Islet precursor cell (in vitro differentiated cells): ENCODE results near the gene IFITM1.
A peak's percentile ranks its signal among the peaks of the same experiment; 100 is the strongest.
"Not testable (repeated sequence)": the region's sequence is repeated elsewhere in the genome, so short reads cannot be mapped to it uniquely, and the experiment has no call there.

Experiments used
- DNase-seq: peaks from one replicate; pipeline ENCODE4 v3.0.0-alpha.2; 2018

Gene IFITM1

DNA sequence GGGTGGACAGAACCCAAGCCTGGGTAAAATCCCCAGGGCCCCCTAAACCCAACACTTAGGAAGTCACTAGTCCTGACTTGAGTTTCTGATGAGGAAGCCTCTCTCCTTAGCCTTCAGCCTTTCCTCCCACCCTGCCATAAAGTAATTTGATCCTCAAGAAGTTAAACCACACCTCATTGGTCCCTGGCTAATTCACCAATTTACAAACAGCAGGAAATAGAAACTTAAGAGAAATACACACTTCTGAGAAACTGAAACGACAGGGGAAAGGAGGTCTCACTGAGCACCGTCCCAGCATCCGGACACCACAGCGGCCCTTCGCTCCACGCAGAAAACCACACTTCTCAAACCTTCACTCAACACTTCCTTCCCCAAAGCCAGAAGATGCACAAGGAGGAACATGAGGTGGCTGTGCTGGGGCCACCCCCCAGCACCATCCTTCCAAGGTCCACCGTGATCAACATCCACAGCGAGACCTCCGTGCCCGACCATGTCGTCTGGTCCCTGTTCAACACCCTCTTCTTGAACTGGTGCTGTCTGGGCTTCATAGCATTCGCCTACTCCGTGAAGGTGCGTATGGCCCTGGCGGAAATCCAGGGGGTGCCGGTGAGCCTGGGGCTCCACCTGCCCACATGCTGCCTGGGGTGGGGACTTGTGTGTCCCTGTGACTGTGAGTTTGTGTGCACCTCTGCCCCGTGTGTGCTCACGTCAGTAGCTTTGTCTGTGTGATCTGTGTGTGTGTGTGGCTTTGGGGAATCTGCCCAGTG lies at the start of gene IFITM1:
Gene IFITM1, plus strand, starts transcription at position 254 of the 767 bp plus-strand sequence. Its CDS starts 131 bp downstream, at position 385.
- no peak for DNase-seq

DNA sequence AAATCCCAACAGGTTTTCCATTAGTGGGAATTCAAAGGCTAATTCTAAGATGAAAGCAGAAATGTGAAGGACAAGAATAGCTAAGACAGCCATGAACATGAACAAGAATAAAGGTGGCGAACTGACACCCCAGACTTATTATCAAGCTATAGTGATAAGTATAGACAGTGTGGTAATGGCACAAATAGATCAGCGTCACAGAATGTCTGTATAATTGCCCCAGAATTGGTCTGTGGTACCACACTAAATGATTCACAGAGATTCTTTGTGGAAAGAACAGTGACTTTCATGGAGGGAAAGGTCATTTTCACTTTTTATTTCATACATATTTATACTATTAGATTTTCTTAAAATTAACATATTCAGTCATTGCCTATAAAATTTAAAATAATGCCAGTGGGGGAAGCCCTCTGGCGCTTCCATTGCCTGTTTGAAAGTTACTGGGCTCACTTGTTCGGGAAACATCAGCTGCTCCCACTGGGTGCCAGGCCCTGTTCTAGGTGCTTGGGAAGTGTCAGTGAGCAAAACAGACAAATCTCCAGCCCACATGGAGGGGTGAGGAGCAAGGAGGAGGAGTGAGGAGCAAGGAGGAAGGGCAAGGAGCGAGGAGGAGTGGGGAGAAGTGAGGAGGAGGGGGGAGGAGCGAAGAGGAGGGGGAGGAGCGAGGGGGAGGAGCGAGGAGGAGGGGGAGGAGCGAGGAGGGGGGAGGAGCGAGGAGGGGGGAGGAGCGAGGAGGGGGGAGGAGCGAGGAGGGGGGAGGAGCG lies 47.0 kb upstream of the IFITM1 start:
- no peak for DNase-seq

GRCh38 chr11:267491-267994 lies 46.3 kb upstream of the IFITM1 start:
- DNase-seq, result no peak

DNA sequence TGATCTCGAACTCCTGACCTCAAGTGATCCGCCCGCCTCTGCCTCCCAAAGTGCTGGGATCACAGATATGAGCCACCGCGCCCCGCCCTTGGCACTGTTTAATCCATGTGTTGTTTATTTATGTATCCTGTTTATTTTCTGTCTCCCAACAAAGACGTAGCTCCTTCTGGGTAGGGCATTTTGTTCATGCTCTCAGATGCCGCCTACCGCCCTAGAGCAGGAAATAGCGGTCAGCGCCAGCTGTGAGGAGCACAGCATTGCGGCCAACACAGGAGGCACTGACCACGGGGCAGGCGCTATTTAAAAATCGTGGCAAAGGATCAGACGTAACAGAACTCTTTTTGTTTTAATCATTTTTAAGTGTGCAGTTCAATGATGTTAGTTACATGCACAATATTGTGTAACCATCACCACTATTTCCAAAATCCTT lies 45.1 kb upstream of the IFITM1 start:
- not testable (repeated sequence) for DNase-seq

DNA sequence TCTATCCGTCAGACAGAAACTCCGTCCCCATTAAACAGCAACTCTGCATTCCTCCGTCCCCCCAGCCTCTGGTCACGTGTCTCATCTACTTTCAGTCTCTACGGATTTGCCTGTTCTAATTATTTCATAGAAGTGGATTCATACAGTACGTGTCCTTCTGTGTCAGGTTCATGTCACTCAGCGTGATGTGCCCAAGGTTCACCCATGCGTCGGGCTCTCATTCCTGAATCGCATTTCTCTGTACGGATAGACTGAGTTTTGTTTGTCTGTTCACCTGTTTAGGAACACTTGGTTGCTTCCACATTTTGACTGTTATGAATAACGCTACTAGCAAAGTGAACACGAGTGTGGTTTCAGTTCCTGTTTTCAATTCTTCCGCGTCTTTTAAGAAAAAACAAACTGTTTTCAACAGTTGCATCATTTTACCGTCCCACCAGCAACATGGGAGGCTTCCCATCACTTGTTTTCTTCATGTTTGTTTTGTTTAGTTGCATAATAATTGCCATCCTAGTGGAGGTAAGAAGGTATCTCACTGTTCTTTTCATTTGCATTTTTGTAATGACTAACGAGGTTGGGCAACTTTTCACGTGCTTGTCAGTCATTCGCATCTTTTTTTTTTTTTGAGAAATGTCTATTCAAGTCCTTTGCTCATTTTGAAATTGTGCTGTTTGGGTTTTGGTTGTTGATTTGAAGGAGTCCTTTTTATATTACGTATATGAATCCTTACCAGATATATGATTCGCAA lies 44.5 kb upstream of the IFITM1 start:
- DNase-seq, result no peak

- no peak for DNase-seq
Measured at GRCh38 chr11:270451-271318, 43.2 kb upstream of the IFITM1 start.

GRCh38 chr11:271319-271715 lies 42.5 kb upstream of the IFITM1 start:
- no peak for DNase-seq

DNA sequence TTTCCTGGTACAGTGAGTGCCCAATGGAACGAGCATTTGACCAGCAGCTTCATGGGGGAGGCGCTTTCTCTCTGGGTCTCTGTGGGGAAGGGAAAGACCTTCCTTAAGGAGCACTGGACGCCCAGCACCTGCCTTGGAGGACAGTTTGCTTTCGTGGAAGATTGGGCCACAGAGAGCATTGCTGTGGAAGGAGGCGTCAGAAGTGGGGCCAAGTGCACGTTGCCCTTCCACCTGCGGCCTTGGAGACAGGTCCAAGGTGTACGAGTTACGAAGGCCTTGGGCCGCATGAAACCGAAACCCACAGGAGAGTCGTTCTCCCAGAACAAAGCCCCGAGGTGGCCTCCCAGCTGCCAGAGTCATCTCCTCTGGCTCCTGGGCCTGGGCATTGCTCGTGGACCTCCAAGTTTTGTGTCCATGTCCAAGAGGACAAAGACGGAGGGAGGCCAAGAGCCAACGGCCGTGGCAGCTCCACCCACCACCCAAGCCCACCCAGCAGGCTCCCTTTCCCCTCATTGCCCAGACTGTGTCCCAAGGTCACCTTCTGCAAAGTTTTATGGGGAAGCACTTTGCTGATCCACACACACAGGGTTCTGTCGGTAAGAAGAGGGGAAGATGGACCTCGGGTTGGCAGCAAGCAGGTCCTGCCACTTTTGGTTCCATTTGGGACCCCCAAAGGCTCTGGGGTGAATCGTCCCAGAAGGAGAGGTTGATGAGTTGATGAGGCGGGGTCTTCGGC lies 41.5 kb upstream of the IFITM1 start:
- DNase-seq, result no peak

DNA sequence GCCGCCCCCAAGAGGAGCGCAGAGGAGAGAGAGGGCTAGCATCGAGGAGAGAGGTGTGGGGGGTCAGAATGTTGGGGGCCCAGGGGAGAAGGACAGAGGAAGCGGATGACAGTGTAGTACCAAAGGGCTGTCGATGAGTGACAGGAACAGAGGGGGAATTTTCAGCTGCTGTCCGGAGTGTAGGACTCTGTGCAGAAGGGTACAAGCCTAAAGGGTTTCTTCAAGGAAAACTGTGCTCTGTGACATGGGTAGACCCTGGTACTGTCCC lies 41.0 kb upstream of the IFITM1 start:
- DNase-seq, result peak; percentile 7

DNA sequence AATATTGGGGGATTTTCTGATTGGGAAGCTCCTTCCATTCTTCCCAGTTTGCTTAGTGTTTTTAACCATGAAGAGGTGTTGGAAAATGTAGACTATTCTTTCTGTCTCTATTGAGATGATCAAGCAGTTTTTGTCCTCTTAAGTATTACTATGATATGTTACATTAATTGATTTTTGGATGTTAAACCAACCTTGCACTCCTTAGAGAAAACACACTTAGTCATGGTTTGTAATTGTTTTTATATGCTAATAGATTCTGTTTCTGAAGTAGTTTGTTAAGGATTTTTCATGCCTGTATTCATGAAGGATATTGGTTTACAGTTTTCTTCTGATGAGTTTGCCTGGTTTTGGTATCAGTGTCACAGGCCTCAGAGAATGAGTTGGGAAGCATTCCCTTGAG lies 37.6 kb upstream of the IFITM1 start:
- DNase-seq, result no peak

GRCh38 chr11:278001-278951 lies 35.6 kb upstream of the IFITM1 start, which contains the start of gene NLRP6:
NLRP6 (plus strand) TSS chr11:278407; CDS start chr11:278570, 163 bp downstream.
- peak; percentile 36 for DNase-seq

DNA sequence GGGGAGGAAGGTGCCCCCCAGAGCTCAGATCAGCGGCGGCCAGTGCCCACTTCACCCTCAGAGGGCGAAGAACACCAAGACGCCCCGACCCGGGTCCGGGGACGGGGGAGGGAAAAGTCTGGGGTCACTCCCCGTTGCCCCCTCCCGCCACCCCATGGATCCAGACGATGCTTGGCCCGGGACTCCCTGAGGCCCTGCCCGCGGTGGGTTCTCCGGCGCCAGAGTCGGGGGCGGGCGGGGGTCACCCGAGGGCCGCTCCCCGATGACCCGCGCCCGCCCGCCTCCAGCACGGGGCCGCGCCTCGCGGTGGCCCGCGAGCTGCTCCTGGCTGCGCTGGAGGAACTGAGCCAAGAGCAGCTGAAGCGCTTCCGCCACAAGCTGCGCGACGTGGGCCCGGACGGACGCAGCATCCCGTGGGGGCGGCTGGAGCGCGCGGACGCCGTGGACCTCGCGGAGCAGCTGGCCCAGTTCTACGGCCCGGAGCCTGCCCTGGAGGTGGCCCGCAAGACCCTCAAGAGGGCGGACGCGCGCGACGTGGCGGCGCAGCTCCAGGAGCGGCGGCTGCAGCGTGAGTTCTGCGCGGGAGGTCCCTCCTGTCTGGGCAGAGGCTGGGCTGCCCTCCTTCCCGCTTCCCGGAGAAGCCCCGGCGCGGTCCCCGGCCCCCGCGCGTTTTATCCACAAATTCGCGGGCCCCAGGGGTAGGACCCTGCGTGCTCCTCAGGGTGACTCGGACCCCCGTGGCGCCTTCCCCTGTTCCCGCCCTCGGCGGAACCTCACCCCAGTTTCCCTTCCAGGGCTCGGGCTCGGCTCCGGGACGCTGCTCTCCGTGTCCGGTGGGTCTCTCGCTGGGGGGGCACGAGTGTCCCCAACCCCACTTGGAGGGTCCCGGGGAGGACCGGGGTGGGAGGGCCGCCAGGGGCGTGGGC lies 34.5 kb upstream of the IFITM1 start:
- DNase-seq, result no peak

GRCh38 chr11:279966-280705 lies 33.7 kb upstream of the IFITM1 start:
- no peak for DNase-seq

GRCh38 chr11:280706-281485 lies 32.9 kb upstream of the IFITM1 start:
- no peak for DNase-seq

DNA sequence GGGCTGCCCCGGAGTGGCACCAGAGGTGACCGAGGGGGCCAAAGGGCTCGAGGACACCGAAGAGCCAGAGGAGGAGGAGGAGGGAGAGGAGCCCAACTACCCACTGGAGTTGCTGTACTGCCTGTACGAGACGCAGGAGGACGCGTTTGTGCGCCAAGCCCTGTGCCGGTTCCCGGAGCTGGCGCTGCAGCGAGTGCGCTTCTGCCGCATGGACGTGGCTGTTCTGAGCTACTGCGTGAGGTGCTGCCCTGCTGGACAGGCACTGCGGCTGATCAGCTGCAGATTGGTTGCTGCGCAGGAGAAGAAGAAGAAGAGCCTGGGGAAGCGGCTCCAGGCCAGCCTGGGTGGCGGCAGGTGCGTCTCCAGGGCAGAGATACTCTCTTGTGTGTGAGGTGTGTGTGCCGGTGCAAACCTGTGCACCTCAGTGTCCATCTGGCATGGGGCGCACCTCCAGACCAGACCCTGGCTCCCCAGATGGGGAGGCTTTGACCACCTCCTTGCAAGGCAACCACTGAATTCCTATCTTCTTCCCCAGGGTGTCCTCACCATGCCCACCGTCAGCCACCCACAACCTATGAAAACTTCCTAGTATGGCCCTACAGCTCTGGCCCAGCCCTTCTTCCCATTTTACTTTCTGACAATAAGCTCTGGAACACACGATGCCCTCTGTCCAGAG lies 32.2 kb upstream of the IFITM1 start:
- no peak for DNase-seq

DNA sequence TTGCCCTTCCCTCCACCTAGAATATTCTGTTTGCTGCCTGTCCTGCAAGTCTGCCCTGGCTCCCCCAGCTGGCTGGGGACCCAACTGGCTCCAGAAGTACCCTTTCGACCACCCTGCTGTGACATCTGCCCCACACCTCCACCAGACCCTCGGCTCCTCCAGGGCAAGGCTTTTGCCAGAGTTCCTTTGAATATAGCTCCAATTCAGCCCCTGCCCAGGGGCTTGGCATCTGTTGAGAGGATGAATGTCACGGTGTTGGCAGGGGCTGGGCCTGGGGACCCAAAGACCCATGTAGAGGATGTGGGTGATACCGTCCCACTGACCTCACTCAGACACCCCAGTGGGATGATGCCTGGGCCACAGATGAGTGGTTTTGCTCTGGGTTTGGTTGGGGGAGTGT lies 31.7 kb upstream of the IFITM1 start:
- no peak for DNase-seq
